ENCODE data around the gene TRIM15. TPM values are rescaled to one million over a fixed set of nuclear protein-coding genes. Genes with fewer than 3 reads are reported as not detected.

The TRIM15 gene
- total RNA-seq, 3 donors from 2014 or later: 37.2 to 73.2 (median 51.4) TPM

GRCh38 chr6:30157581-30157980, 5.8 kb upstream of the TRIM15 start:
- H3K4me1 ChIP-seq (ENCODE audit: low read depth): peaks cover 18% of the 10 kb centered on the region
- no peak for ATAC-seq
- H3K9me3 ChIP-seq: no peaks in the 10 kb centered on the region
- DNase-seq: no peak
- no peak for TF ChIP-seq CTCF (IDR thresholded peaks at IDR 0.05)
- H3K4me3 ChIP-seq: no peak overlapping the region
- intact Hi-C loops (cut with DNase I, micrococcal nuclease): no loop called here
- no peaks in the 10 kb centered on the region for H3K36me3 ChIP-seq (ENCODE audit: low read depth)

- intact Hi-C loops (cut with DNase I, micrococcal nuclease): no loop called here
- Histone ChIP-seq H3K4me1 (ENCODE audit: low read depth) (peaks cover 18% of the 10 kb centered on the region), H3K4me3 (no peak overlapping the region), H3K36me3 (ENCODE audit: low read depth) (no peaks in the 10 kb centered on the region), H3K9me3 (no peaks in the 10 kb centered on the region)
- DNase-seq (no peak), ATAC-seq (no peak)
- no peak for TF ChIP-seq CTCF (IDR thresholded peaks at IDR 0.05)
Observed at GRCh38 chr6:30157999-30158398, 5.3 kb upstream of the TRIM15 start.

- Histone ChIP-seq H3K9me3 (no peaks in the 10 kb centered on the region), H3K4me1 (ENCODE audit: low read depth) (peaks cover 18% of the 10 kb centered on the region), H3K36me3 (ENCODE audit: low read depth) (no peaks in the 10 kb centered on the region), H3K4me3 (no peak overlapping the region)
- DNase-seq (no peak), ATAC-seq (no peak)
- no peak for TF ChIP-seq CTCF (IDR thresholded peaks at IDR 0.05)
- intact Hi-C loops (cut with DNase I, micrococcal nuclease): no loop called here
Observed at GRCh38 chr6:30158475-30159040, 4.8 kb upstream of the TRIM15 start.

GRCh38 chr6:30160008-30160784, 3.1 kb upstream of the TRIM15 start:
- ATAC-seq (no peak), DNase-seq (no peak)
- H3K4me1 ChIP-seq (ENCODE audit: low read depth): peaks cover 18% of the 10 kb centered on the region
- H3K9me3 ChIP-seq: no peaks in the 10 kb centered on the region
- H3K36me3 ChIP-seq (ENCODE audit: low read depth): no peaks in the 10 kb centered on the region
- no peak overlapping the region for H3K4me3 ChIP-seq
- intact Hi-C loops (cut with DNase I, micrococcal nuclease): no loop called here
- no peak for TF ChIP-seq CTCF (IDR thresholded peaks at IDR 0.05)

- intact Hi-C loops (cut with DNase I, micrococcal nuclease): no loop called here
- TF ChIP-seq CTCF (IDR thresholded peaks at IDR 0.05): no peak
- DNase-seq: no peak
- H3K4me1 ChIP-seq (ENCODE audit: low read depth): peaks cover 13% of the 10 kb centered on the region
- no peak for ATAC-seq
- no peaks in the 10 kb centered on the region for H3K36me3 ChIP-seq (ENCODE audit: low read depth)
- H3K4me3 ChIP-seq: no peak within 1 kb of the TSS
- H3K9me3 ChIP-seq: no peaks in the 10 kb centered on the region
Observed at GRCh38 chr6:30160785-30161531, 2.4 kb upstream of the TRIM15 start, which contains the start of gene TRIM10. TRIM10 (minus strand) TSS chr6:30161211; CDS start chr6:30160858, 353 bp downstream.

Measured in mucosa of descending colon (tissue), 3 donors.